Measurements from ENCODE around the gene EHMT1. TPM values are rescaled to one million over a fixed set of nuclear protein-coding genes. Genes with fewer than 3 reads are reported as not detected.

EHMT1 gene
- total RNA-seq, 1 donor from 2014 or later: 163 TPM

- H3K4me1 Mint-ChIP-seq: peaks cover 59% of the 10 kb centered on the region
Observed at GRCh38 chr9:137694962-137695875, 76.4 kb downstream of the EHMT1 start.

GRCh38 chr9:137696136-137696925, 77.5 kb downstream of the EHMT1 start:
- Mint-ChIP-seq H3K9me3 (peaks cover 3% of the 10 kb centered on the region), H3K4me1 (peaks cover 56% of the 10 kb centered on the region), H3K27me3 (ENCODE audit: low read depth) (no peaks in the 10 kb centered on the region), H3K4me3 (no peak overlapping the region), H3K27ac (ENCODE audit: unreplicated experiment) (no peak overlapping the region), H3K36me3 (ENCODE audit: low read depth) (peaks cover 5% of the 10 kb centered on the region)
- no peak for TF ChIP-seq CTCF (conservative IDR thresholded peaks at IDR 0.05)
- no peak for DNase-seq (ENCODE audit: low read depth, low spot score)

More at GRCh38 chr9:137694962-137695875, 76.4 kb downstream of the EHMT1 start:
- Mint-ChIP-seq H3K36me3 (ENCODE audit: low read depth) (peaks cover 2% of the 10 kb centered on the region), H3K4me3 (peak overlapping the region; percentile 1), H3K9me3 (no peaks in the 10 kb centered on the region), H3K27ac (ENCODE audit: unreplicated experiment) (no peak overlapping the region), H3K27me3 (ENCODE audit: low read depth) (no peaks in the 10 kb centered on the region)
- DNase-seq (ENCODE audit: low read depth, low spot score): peak; percentile 65
- TF ChIP-seq CTCF (conservative IDR thresholded peaks at IDR 0.05): peak; percentile 70

GRCh38 chr9:137697193-137697592, 78.4 kb downstream of the EHMT1 start:
- TF ChIP-seq CTCF (conservative IDR thresholded peaks at IDR 0.05): no peak
- no peak overlapping the region for H3K27ac Mint-ChIP-seq (ENCODE audit: unreplicated experiment)
- DNase-seq (ENCODE audit: low read depth, low spot score): no peak
- H3K36me3 Mint-ChIP-seq (ENCODE audit: low read depth): peaks cover 8% of the 10 kb centered on the region
- peaks cover 3% of the 10 kb centered on the region for H3K9me3 Mint-ChIP-seq
- H3K27me3 Mint-ChIP-seq (ENCODE audit: low read depth): no peaks in the 10 kb centered on the region
- H3K4me1 Mint-ChIP-seq: peaks cover 49% of the 10 kb centered on the region
- H3K4me3 Mint-ChIP-seq: no peak overlapping the region

GRCh38 chr9:137697832-137698231, 79.0 kb downstream of the EHMT1 start:
- Mint-ChIP-seq H3K4me3 (no peak overlapping the region), H3K4me1 (peaks cover 45% of the 10 kb centered on the region), H3K36me3 (ENCODE audit: low read depth) (peaks cover 11% of the 10 kb centered on the region), H3K27me3 (ENCODE audit: low read depth) (no peaks in the 10 kb centered on the region), H3K27ac (ENCODE audit: unreplicated experiment) (no peak overlapping the region), H3K9me3 (peaks cover 3% of the 10 kb centered on the region)
- TF ChIP-seq CTCF (conservative IDR thresholded peaks at IDR 0.05): no peak
- no peak for DNase-seq (ENCODE audit: low read depth, low spot score)

- H3K27me3 Mint-ChIP-seq (ENCODE audit: low read depth): no peaks in the 10 kb centered on the region
- H3K27ac Mint-ChIP-seq (ENCODE audit: unreplicated experiment): peak overlapping the region; percentile 8
- H3K36me3 Mint-ChIP-seq (ENCODE audit: low read depth): peaks cover 22% of the 10 kb centered on the region
- no peak overlapping the region for H3K4me3 Mint-ChIP-seq
- no peak for TF ChIP-seq CTCF (conservative IDR thresholded peaks at IDR 0.05)
- no peak for DNase-seq (ENCODE audit: low read depth, low spot score)
- peaks cover 7% of the 10 kb centered on the region for H3K9me3 Mint-ChIP-seq
- peaks cover 40% of the 10 kb centered on the region for H3K4me1 Mint-ChIP-seq
Observed at GRCh38 chr9:137700911-137701310, 82.1 kb downstream of the EHMT1 start.

All from neural crest cell (in vitro differentiated cells).